Mesodermal cell (in vitro differentiated cells): Measurements from ENCODE around the gene POU2F1.
A peak's percentile ranks its signal among the peaks of the same experiment; 100 is the strongest.

Experiments used
- H3K27ac ChIP-seq: 2 replicates; pipeline ENCODE4 v1.7.0; 2013; ENCODE audit warnings: mild to moderate bottlenecking, low read depth, low read length, moderate library complexity; ENCODE audit not compliant: severe bottlenecking
- H3K36me3 ChIP-seq: 2 replicates; pipeline ENCODE4 v1.7.1; 2013; ENCODE audit warnings: mild to moderate bottlenecking, low read length, moderate library complexity; ENCODE audit not compliant: control insufficient read depth, insufficient read depth
- H3K4me1 ChIP-seq: one replicate; pipeline ENCODE4 v1.7.1; 2013; ENCODE audit warnings: mild to moderate bottlenecking, low read length; ENCODE audit not compliant: insufficient read depth, control insufficient read depth, poor library complexity, severe bottlenecking
- H3K4me3 ChIP-seq: 2 replicates; pipeline ENCODE4 v1.7.0; 2013; ENCODE audit warnings: low read length, control low read depth, mild to moderate bottlenecking; ENCODE audit not compliant: insufficient read depth, poor library complexity, severe bottlenecking; ENCODE audit errors: extremely low read depth
- H3K9me3 ChIP-seq: 2 replicates; pipeline ENCODE4 v1.7.1; 2013; ENCODE audit warnings: mild to moderate bottlenecking, low read length, moderate library complexity; ENCODE audit not compliant: control insufficient read depth
- WGBS, 2 experiments: methylation state at CpG; one replicate each; pipeline ENCODE4 v1.1.5; 2013; ENCODE audit warnings: missing lambda C conversion rate in 2 of 2; ENCODE audit not compliant: insufficient coverage in 2 of 2; 5-methylcytosine and 5-hydroxymethylcytosine counted together

POU2F1 gene

DNA sequence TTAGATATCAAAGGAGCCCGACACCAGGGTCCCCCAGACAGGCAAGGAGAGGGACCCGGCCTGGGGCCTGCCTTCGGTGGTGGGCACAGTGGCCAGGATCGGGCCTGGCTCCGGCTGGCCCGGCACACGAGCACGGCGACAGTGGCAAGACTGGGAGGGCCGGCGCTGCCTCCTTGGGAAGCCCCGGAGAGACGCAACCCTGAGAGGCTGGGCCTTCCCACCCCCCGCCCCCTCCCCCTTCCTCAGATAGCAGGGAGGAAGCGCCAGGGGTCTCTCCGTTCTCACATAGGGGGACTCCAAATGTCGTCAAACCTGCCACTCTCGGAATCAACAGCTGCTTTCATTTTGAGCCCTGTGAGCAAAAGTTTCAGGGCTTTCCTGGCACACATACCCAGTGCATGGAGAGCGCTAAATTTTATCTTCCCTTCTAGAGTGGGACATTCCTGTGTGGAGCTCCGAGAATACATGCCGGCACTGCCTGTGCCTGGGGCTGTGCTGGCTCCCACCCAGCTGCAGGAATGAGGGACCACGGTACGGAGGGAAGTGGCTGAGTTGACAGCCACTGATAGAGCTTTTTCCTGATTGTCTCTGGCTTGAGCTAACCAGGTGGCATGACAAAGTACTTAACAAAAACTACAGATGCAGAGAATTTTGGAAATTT lies 235.2 kb downstream of the POU2F1 start:
- WGBS, 2 experiments, result 8 to 18% methylated on average over 15 to 19 of the region's 23 CpGs
- Histone ChIP-seq H3K4me1 (no peaks in the 10 kb centered on the region), H3K4me3 (peak overlapping the region; percentile 57), H3K27ac (no peak overlapping the region), H3K9me3 (no peaks in the 10 kb centered on the region), H3K36me3 (no peaks in the 10 kb centered on the region)

DNA sequence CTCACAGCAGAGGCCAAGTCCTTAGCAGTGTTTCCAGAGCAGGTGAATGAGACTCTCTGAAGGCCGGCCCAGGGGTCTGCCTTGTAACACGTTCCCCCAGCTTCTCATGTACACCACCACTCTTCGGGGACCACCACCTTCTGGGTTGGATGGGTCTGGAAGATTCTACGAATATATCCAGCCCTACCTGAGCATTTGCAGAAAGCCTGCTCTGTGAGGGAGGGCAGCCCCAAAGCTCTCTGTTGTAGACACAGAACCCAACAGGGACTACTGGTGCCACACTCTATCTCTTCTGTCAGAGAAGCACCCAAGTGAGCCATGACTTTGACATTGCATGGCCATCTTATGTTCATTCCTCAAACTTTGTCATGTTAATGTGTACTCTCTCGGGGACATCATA lies 235.8 kb downstream of the POU2F1 start:
- Histone ChIP-seq H3K27ac (no peak overlapping the region), H3K36me3 (no peaks in the 10 kb centered on the region), H3K9me3 (no peaks in the 10 kb centered on the region), H3K4me1 (no peaks in the 10 kb centered on the region), H3K4me3 (no peak overlapping the region)
- 85 to 96% methylated on average over 3 of the region's 5 CpGs for WGBS, 2 experiments

DNA sequence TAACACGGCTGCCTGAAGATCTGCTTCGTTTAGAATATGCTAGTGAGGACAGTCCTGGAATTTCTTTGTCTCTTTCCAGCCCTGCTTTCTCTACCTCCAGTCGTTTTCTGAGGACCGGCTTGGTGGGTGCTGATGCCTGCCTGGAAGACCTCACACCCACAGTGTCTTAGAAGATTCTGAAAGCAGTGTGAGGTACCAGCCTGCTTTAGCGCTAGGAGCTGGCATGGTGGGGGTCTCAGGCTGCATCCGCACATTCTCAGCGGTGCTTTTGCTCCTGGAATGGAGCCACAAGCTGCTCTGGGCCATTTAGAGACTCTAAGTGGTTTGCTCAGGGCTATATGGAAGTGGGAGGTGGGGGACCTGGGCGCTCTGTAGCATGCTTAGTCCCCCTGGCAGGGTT lies 236.2 kb downstream of the POU2F1 start:
- Histone ChIP-seq H3K4me1 (no peaks in the 10 kb centered on the region), H3K27ac (no peak overlapping the region), H3K4me3 (no peak overlapping the region), H3K36me3 (no peaks in the 10 kb centered on the region), H3K9me3 (no peaks in the 10 kb centered on the region)
- WGBS, 2 experiments, result 76 to 78% methylated on average over 7 to 8 of the region's 8 CpGs

DNA sequence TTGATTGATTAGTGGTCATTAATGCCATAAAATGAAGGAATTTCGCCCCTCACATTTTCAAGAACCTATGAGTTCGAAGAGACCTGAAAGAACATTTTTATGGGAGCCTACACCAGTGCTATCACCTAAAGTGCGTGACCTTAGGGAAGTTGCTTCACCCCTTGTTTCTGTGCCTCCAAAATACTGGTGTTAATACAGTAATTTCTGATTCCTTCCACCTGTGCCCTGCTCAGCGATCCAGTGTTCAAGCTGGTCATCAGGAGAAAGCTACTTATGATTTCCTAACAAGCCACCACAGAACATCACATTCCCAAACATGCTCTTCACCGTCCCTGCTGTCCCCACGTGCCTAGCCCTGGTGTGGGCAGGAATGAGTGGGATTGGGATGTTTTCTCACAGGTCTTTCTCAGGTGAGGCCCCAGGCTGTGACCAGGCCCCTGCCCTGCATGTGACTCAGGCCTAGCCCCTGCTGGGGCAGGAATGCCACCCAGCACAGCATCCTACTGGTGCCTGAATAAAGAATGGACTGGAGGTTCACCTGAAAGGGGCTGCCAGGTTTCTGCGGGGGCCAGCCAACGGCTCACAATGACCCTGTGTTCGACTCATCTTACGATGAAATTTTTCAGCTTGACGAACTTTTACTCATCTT lies 237.4 kb downstream of the POU2F1 start:
- WGBS, 2 experiments, result 77 to 81% methylated on average over 9 to 10 of the region's 11 CpGs
- no peaks in the 10 kb centered on the region for H3K4me1 ChIP-seq
- no peaks in the 10 kb centered on the region for H3K9me3 ChIP-seq
- no peak overlapping the region for H3K4me3 ChIP-seq
- no peaks in the 10 kb centered on the region for H3K36me3 ChIP-seq
- H3K27ac ChIP-seq, result no peak overlapping the region

DNA sequence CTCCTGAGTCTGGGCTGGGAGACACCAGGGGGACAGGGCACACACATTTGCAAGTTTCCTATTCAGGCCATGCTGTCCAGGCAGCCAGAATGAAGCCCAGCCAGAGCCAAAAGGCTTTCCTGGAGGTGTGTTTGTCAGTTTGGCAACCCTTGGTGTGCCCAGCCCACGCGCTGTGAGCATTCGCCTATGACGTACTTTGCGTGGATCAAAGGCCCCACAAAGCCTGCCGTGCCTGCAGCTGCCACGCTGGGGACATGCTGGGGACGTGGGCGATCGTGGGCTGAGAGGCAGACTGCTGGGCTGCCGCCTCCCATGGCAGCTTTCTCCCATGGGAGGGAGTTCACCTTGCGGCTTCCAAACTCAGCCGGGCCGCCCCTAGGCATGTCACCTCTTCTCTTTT lies 240.2 kb downstream of the POU2F1 start:
- Histone ChIP-seq H3K27ac (no peak overlapping the region), H3K36me3 (no peaks in the 10 kb centered on the region), H3K4me1 (peaks cover 9% of the 10 kb centered on the region), H3K9me3 (no peaks in the 10 kb centered on the region), H3K4me3 (no peak overlapping the region)
- WGBS, 2 experiments, result 94% methylated on average over 14 of the region's 14 CpGs

DNA sequence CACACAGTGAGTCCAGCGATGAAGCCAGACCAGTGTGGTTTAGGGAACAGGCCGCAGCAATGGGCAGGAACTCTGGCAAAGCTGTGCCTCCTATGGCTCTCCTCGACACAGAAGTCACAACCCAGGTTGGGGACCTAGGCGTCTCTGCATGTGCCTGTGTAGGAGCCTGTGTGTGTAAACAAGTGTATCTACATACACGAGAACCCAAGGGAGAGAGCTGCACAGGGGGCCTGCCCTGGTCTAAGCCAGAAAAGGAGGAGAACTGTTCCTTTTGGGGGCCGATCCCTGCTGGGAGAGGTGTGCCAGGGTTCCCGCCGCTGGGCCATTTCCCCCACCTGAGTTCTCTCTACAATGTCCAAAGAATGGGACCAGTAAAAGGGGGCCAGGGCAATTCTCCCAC lies 241.7 kb downstream of the POU2F1 start:
- Histone ChIP-seq H3K27ac (no peak overlapping the region), H3K9me3 (no peaks in the 10 kb centered on the region), H3K36me3 (no peaks in the 10 kb centered on the region), H3K4me3 (no peak overlapping the region), H3K4me1 (peaks cover 10% of the 10 kb centered on the region)
- whole genome bisulfite sequencing, 2 experiments, result 88 to 96% methylated on average over 6 to 8 of the region's 8 CpGs

DNA sequence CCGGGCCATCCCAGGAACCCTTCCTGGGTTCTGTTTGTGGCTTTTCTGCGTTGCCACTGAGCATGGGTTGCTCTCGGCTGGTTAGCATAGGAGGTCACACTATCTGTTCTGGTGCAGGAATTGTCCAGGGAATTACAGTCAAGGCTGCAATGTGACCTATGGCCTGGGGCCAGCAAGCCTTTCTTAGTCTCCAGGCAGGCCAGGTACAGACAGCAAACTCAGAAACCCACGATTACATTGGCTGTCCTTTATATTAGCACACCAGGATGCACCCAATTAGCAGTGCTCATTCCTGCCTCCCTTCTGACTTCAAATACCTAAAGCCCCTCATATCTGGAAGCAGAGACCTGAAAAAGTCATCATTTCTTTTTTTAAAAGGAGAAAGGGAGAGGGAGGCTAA lies 242.4 kb downstream of the POU2F1 start:
- no peaks in the 10 kb centered on the region for H3K9me3 ChIP-seq
- H3K36me3 ChIP-seq, result no peaks in the 10 kb centered on the region
- 81 to 84% methylated on average over 4 of the region's 4 CpGs for whole genome bisulfite sequencing, 2 experiments
- H3K4me3 ChIP-seq, result no peak overlapping the region
- H3K4me1 ChIP-seq, result peaks cover 15% of the 10 kb centered on the region
- H3K27ac ChIP-seq, result no peak overlapping the region

DNA sequence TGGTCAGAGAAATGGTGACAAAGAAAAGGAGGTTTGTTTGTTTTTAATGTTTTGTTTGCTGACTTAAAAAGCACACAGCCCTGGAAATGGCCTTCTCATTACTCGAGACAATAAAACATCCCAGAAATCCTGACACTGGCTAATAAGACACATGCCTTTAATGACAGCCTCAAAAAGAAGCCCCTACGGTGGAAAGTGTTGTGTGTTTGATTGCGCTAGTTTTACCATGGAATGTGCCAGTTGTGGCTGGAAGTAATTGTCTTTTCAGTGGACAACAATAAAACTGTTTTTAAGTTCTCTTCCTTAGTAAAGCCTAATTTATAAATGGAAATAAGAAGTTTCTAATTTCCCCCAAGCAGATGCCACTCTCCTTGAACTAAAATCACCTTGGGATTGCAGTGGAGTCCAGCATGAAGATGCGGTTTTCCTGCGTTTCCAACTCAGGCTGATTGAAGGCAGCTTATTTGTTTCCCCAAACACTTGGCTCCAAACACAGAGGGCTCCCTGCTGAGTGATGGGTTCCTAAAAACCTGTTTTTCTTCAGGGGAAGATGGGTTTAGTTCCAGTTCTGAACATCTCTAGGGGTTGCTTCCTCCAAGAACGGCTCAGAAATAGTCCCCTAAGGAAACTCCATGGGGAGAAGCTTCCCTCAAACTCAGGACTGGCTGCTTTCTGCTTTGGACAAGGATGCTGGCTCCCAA lies 243.3 kb downstream of the POU2F1 start:
- Histone ChIP-seq H3K9me3 (no peaks in the 10 kb centered on the region), H3K36me3 (no peaks in the 10 kb centered on the region), H3K4me1 (peaks cover 15% of the 10 kb centered on the region), H3K4me3 (no peak overlapping the region), H3K27ac (peak overlapping the region; percentile 43)
- 75 to 84% methylated on average over 3 of the region's 6 CpGs for WGBS, 2 experiments

DNA sequence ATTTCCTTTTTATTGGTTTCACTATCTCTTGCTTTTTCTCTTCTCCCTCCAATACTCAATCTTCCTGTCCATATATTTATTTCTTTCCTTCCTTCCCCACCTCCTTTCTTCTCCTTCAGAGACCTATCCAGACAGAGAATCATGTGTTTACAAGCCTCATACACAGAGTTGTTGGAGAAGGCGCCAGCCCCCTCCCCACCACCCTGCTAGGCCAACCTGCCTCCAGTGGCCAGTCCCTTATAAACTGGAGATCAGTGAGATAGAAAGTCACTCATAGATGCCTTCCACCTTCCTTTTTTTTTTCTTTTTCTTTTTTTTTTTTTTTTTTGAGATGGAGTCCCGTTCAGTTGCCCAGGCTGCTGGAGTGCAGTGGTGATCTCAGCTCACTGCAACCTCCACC lies 244.3 kb downstream of the POU2F1 start:
- H3K4me1 ChIP-seq, result peaks cover 15% of the 10 kb centered on the region
- no peaks in the 10 kb centered on the region for H3K9me3 ChIP-seq
- no CpG with 5 or more reads among the region's 2 CpGs for WGBS, 2 experiments
- H3K4me3 ChIP-seq, result no peak overlapping the region
- no peaks in the 10 kb centered on the region for H3K36me3 ChIP-seq
- no peak overlapping the region for H3K27ac ChIP-seq

DNA sequence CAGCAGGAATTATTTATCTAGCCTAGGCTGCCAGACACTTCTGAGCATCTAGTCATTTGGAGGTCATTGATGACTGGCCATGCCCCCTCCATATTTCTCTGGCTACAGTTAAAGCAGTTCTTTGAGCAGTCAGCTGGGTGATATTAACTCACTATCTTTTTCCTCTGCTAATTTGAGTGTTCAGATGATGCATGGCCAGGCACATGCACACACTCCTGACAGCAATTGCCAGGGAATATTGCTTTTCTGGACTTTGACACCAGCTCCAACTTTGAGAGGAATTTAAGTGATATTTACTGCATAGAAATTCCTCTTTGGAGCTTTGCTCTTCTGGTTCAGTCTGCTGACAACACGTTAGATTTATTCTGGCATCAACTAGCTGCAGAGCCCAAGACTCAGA lies 245.1 kb downstream of the POU2F1 start:
- H3K27ac ChIP-seq, result no peak overlapping the region
- H3K4me3 ChIP-seq, result no peak overlapping the region
- H3K36me3 ChIP-seq, result no peaks in the 10 kb centered on the region
- no peaks in the 10 kb centered on the region for H3K9me3 ChIP-seq
- whole genome bisulfite sequencing, 2 experiments, result 71 to 100% methylated on average over 1 of the region's 1 CpG
- H3K4me1 ChIP-seq, result peaks cover 15% of the 10 kb centered on the region
